OCI-LY7 (cell line): Measurements from ENCODE around the gene LRR1.

Source experiments
- EZH2phosphoT487 ChIP-seq: fragments of 200-600 bp; sonication (generic); IDR thresholded peaks from 2 replicates; pipeline ENCODE4 v1.6.1; 2018; ENCODE audit warnings: low read depth, borderline replicate concordance, mild to moderate bottlenecking, mixed run types, antibody characterized with exemption, low read length, moderate library complexity, mixed read lengths
- TF ChIP-seq, protein P1 (sequence below): fragments of 200-600 bp; sonication (generic); conservative IDR thresholded peaks from 2 replicates; pipeline ENCODE4 v1.5.1; 2014; ENCODE audit warnings: mild to moderate bottlenecking, antibody characterized with exemption, low read length, moderate library complexity, mixed read lengths

DNA sequence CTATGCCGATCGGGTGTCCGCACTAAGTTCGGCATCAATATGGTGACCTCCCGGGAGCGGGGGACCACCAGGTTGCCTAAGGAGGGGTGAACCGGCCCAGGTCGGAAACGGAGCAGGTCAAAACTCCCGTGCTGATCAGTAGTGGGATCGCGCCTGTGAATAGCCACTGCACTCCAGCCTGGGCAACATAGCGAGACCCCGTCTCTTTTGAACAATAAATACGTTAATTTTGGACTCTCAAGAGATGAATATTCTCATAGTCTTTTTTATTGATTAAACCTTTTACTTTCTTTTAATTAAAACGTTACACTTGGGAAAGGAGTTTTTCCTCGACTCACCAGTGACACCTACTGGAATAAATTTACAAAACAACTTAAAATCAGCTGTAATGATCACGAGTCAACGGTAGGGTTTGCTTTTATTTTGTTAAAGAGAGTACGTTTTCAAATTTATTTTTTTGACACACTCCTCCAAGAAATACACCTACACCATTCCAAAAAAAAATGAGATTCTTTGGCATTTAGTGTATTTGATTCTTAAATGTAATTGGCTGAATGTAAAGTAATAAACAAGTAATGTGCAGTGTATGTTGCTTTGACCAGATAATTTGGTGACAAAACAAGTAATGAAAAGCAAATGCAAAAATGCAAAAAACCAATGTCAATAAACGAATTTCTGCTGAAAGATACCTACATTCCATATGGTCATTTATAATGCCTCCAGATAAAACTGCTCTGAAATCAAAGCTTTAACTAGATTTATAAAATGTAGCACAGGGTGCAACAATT lies 11.9 kb upstream of the LRR1 start:
- TF ChIP-seq, protein P1, sequence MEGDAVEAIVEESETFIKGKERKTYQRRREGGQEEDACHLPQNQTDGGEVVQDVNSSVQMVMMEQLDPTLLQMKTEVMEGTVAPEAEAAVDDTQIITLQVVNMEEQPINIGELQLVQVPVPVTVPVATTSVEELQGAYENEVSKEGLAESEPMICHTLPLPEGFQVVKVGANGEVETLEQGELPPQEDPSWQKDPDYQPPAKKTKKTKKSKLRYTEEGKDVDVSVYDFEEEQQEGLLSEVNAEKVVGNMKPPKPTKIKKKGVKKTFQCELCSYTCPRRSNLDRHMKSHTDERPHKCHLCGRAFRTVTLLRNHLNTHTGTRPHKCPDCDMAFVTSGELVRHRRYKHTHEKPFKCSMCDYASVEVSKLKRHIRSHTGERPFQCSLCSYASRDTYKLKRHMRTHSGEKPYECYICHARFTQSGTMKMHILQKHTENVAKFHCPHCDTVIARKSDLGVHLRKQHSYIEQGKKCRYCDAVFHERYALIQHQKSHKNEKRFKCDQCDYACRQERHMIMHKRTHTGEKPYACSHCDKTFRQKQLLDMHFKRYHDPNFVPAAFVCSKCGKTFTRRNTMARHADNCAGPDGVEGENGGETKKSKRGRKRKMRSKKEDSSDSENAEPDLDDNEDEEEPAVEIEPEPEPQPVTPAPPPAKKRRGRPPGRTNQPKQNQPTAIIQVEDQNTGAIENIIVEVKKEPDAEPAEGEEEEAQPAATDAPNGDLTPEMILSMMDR = peak; percentile 99
- no peak for TF ChIP-seq EZH2phosphoT487
